Skeletal muscle satellite cell (primary cell): ENCODE results near the gene XYLB.
A peak's percentile ranks its signal among the peaks of the same experiment; 100 is the strongest.

ENCODE experiments used
- H3K27me3 ChIP-seq: 2 replicates; pipeline ENCODE4 v1.7.0; 2013; ENCODE audit warnings: low read length; ENCODE audit not compliant: control insufficient read depth, insufficient read depth
- H3K36me3 ChIP-seq: 2 replicates; pipeline ENCODE4 v1.7.0; 2013; ENCODE audit warnings: mild to moderate bottlenecking, control low read depth, low read length; ENCODE audit not compliant: insufficient read depth
- H3K4me1 ChIP-seq: 2 replicates; pipeline ENCODE4 v1.7.0; 2013; ENCODE audit warnings: low read length; ENCODE audit not compliant: control insufficient read depth, insufficient read depth
- H3K4me2 ChIP-seq: 2 replicates; pipeline ENCODE4 v1.7.0; 2013; ENCODE audit warnings: mild to moderate bottlenecking, low read length
- H3K4me3 ChIP-seq: 2 replicates; pipeline ENCODE4 v1.7.0; 2013; ENCODE audit warnings: low read length
- H3K9ac ChIP-seq: 2 replicates; pipeline ENCODE4 v1.7.0; 2013; ENCODE audit warnings: mild to moderate bottlenecking, low read depth, low read length, moderate library complexity
- H3K9me3 ChIP-seq: replicated peaks from 2 replicates; pipeline ENCODE4 v1.7.0; 2013; ENCODE audit warnings: mild to moderate bottlenecking, control low read depth, low read length

XYLB gene

DNA sequence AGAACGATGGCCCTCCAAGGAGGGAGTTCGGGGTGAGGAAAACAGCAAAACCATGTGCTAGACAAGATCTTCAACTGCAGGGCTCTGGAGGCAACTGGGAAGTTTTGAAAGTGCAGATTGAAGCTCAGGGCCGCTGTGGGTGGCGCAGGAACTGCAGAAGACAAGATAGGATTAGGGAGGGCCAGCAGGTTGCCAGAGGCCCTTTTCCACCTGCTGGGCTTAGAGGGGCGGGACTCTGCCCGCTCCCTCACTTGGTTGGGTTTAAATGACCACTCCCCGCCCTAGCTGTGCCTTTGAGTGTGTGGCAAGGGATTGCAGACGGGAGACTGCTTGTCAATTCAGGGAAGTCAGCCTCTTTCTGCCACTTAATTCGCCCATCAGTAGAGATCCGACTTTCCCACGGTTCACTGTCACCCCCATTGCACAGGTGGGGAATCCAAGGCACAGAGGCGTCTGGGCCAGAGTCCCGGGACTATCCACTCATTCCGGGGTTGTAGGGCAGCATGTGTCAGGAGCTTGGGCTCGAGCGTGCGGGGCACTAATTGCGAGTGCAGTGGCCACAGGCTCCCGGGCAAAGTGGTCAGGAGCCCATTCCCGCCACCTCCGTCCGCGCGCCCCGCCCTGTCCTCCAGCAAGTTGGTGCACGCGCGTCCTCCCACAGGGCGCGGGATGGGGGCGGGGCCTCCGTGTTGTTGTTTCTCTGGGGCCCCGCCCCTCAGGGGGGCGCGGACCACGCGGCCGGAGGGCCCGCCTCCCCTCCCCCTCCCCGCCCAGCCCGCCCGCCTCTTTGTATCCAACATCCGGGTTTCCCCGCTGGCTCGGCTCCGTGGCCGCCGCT, 106.7 kb downstream of the XYLB start, which contains the start of gene ACVR2B:
TSS of gene ACVR2B (plus strand) at position 816 of the 838 bp plus-strand sequence. CDS start 433 bp downstream, outside the sequence.
- peak within 1 kb of the TSS; percentile 100 for H3K4me2 ChIP-seq
- peak within 1 kb of the TSS; percentile 89 for H3K9ac ChIP-seq
- no peaks in the 10 kb centered on the region for H3K9me3 ChIP-seq
- peak within 1 kb of the TSS; percentile 89 for H3K4me3 ChIP-seq
- no peaks in the 10 kb centered on the region for H3K36me3 ChIP-seq
- H3K27me3 ChIP-seq, result no peaks in the 10 kb centered on the region
- H3K4me1 ChIP-seq, result peaks cover 18% of the 10 kb centered on the region

GRCh38 chr3:38453913-38454177, 107.3 kb downstream of the XYLB start:
- H3K9me3 ChIP-seq, result no peaks in the 10 kb centered on the region
- peaks cover 24% of the 10 kb centered on the region for H3K4me1 ChIP-seq
- H3K27me3 ChIP-seq, result no peaks in the 10 kb centered on the region
- H3K4me2 ChIP-seq, result peak overlapping the region; percentile 100
- no peaks in the 10 kb centered on the region for H3K36me3 ChIP-seq
- peak overlapping the region; percentile 89 for H3K4me3 ChIP-seq
- H3K9ac ChIP-seq, result peak overlapping the region; percentile 89

DNA sequence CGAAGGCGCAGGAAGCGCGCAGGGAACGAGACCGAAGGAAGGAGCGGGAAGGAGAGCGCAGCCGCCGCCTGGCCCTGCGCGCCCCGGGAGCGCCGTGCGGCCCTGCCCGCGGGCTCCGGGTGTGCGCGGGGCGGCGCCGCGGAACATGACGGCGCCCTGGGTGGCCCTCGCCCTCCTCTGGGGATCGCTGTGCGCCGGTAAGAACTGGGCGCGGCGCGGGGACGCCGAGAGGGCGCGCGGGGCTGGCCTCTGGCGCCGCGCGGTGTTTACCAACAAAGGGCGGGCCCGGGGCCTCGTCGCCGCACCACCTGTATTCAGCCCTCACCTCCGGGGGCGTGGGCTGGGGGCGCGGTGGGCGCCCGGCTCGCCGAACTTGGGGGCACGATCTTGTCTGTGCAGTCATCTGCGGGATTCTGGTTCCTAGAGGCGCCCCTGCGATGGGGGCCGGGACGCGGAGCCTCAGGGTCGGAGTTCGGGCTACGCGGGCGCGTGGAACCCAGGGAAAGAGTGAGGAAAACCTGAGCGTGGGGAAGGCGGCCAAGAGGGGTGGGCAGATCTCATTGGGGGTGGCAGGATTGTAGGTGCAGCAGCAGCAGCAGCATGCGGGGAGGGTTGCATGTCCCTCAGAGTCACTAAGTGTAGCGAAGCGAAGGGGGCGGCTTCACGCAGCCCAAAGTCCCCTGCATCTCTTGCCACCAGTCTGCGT, 107.7 kb downstream of the XYLB start:
- H3K27me3 ChIP-seq, result no peaks in the 10 kb centered on the region
- H3K9ac ChIP-seq, result peak overlapping the region; percentile 89
- H3K4me1 ChIP-seq, result peaks cover 28% of the 10 kb centered on the region
- peak overlapping the region; percentile 89 for H3K4me3 ChIP-seq
- no peaks in the 10 kb centered on the region for H3K9me3 ChIP-seq
- H3K4me2 ChIP-seq, result peak overlapping the region; percentile 100
- H3K36me3 ChIP-seq, result no peaks in the 10 kb centered on the region

GRCh38 chr3:38454884-38455638, 108.5 kb downstream of the XYLB start:
- Histone ChIP-seq H3K4me3 (peak overlapping the region; percentile 89), H3K4me1 (peaks cover 33% of the 10 kb centered on the region), H3K27me3 (no peaks in the 10 kb centered on the region), H3K4me2 (peak overlapping the region; percentile 100), H3K9me3 (no peaks in the 10 kb centered on the region), H3K36me3 (no peaks in the 10 kb centered on the region), H3K9ac (peak overlapping the region; percentile 89)

GRCh38 chr3:38455639-38456430, 109.2 kb downstream of the XYLB start:
- no peaks in the 10 kb centered on the region for H3K27me3 ChIP-seq
- H3K9me3 ChIP-seq, result no peaks in the 10 kb centered on the region
- peak overlapping the region; percentile 89 for H3K4me3 ChIP-seq
- H3K4me2 ChIP-seq, result peak overlapping the region; percentile 100
- no peaks in the 10 kb centered on the region for H3K36me3 ChIP-seq
- H3K9ac ChIP-seq, result peak overlapping the region; percentile 89
- peaks cover 36% of the 10 kb centered on the region for H3K4me1 ChIP-seq

GRCh38 chr3:38457111-38458003, 110.8 kb downstream of the XYLB start:
- Histone ChIP-seq H3K9ac (no peak overlapping the region), H3K9me3 (no peaks in the 10 kb centered on the region), H3K4me3 (no peak overlapping the region), H3K4me1 (peaks cover 37% of the 10 kb centered on the region), H3K27me3 (no peaks in the 10 kb centered on the region), H3K36me3 (no peaks in the 10 kb centered on the region), H3K4me2 (no peak overlapping the region)

DNA sequence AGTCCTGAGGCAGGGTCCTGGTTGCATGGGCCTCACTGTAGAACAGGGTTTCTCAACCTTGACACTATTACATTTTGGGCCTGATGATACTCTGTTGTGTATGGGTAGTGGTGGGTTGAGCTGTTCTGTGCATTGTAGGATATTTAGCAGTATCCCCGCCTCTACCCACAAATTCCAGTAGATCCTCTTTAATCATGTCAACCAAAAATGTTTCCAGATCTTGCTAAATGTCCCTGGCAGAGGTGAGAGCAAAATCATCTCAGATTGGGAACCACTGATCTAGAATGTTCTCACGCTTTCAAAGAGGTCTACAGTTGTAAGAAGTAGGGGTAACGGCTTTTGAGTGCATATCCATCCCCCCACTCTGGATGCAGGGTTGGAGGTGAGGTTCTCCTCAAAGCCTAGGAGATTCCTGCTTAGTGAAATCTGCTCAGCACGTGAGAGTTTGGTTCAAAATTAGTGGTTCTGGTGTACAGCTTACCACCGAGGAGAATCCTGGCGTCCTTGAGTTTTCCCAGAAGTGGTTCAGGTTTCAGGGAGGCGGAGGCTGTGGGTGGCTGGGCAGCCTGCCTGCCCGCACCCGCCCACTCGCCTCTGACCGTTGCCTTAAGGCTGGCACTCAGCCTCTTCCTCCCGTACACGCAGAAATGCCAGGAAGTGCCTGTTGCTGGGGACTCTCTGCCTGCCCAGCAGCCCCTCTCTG, 112.4 kb downstream of the XYLB start:
- Histone ChIP-seq H3K9me3 (no peaks in the 10 kb centered on the region), H3K4me3 (peak overlapping the region; percentile 65), H3K36me3 (no peaks in the 10 kb centered on the region), H3K27me3 (no peaks in the 10 kb centered on the region), H3K4me1 (peaks cover 37% of the 10 kb centered on the region), H3K4me2 (peak overlapping the region; percentile 86), H3K9ac (peak overlapping the region; percentile 23)

GRCh38 chr3:38459499-38460048, 113.0 kb downstream of the XYLB start:
- peak overlapping the region; percentile 65 for H3K4me3 ChIP-seq
- H3K27me3 ChIP-seq, result no peaks in the 10 kb centered on the region
- peak overlapping the region; percentile 23 for H3K9ac ChIP-seq
- peak overlapping the region; percentile 86 for H3K4me2 ChIP-seq
- H3K36me3 ChIP-seq, result no peaks in the 10 kb centered on the region
- H3K9me3 ChIP-seq, result no peaks in the 10 kb centered on the region
- H3K4me1 ChIP-seq, result peaks cover 36% of the 10 kb centered on the region

GRCh38 chr3:38460377-38461270, 114.0 kb downstream of the XYLB start:
- Histone ChIP-seq H3K9ac (no peak overlapping the region), H3K27me3 (no peaks in the 10 kb centered on the region), H3K4me3 (no peak overlapping the region), H3K4me1 (peaks cover 30% of the 10 kb centered on the region), H3K9me3 (no peaks in the 10 kb centered on the region), H3K36me3 (no peaks in the 10 kb centered on the region), H3K4me2 (no peak overlapping the region)
